Measurements from ENCODE around the gene DNAH12. TPM values are rescaled to one million over a fixed set of nuclear protein-coding genes. Genes with fewer than 3 reads are reported as not detected.

The DNAH12 gene
- polyA plus RNA-seq, 1 donor from 2014 or later = 1.8 TPM

GRCh38 chr3:57391767-57392166 is 152.4 kb downstream of the DNAH12 start:
- Histone ChIP-seq H3K4me3 (ENCODE audit: low read length) (no peak overlapping the region), H3K27me3 (ENCODE audit: insufficient read depth, low read depth, low read length) (no peaks in the 10 kb centered on the region), H4K20me1 (ENCODE audit: insufficient read depth) (no peaks in the 10 kb centered on the region), H3K36me3 (ENCODE audit: insufficient read depth, low read length) (no peaks in the 10 kb centered on the region), H3K9me3 (ENCODE audit: low read length) (no peaks in the 10 kb centered on the region), H3K9me2 (ENCODE audit: insufficient read depth, low read length) (no peaks in the 10 kb centered on the region), H3K4me2 (ENCODE audit: low read length) (no peak overlapping the region), H3K9ac (ENCODE audit: low read length) (no peak overlapping the region), H2AFZ (ENCODE audit: low read depth, low read length) (no peak overlapping the region), H3K79me2 (replicated peaks; ENCODE audit: insufficient read depth, low read length) (no peaks in the 10 kb centered on the region), H3F3A (ENCODE audit: insufficient read depth, low read length, poor library complexity, severe bottlenecking) (no peaks in the 10 kb centered on the region), H3K27ac (ENCODE audit: low read length) (no peak overlapping the region)
- TF ChIP-seq EZH2 (IDR thresholded peaks at IDR 0.05; ENCODE audit: borderline replicate concordance, insufficient read depth, low read length, poor library complexity, severe bottlenecking) (no peak), POLR2AphosphoS5 (IDR thresholded peaks at IDR 0.05) (no peak)
- TF ChIP-seq, protein P1, sequence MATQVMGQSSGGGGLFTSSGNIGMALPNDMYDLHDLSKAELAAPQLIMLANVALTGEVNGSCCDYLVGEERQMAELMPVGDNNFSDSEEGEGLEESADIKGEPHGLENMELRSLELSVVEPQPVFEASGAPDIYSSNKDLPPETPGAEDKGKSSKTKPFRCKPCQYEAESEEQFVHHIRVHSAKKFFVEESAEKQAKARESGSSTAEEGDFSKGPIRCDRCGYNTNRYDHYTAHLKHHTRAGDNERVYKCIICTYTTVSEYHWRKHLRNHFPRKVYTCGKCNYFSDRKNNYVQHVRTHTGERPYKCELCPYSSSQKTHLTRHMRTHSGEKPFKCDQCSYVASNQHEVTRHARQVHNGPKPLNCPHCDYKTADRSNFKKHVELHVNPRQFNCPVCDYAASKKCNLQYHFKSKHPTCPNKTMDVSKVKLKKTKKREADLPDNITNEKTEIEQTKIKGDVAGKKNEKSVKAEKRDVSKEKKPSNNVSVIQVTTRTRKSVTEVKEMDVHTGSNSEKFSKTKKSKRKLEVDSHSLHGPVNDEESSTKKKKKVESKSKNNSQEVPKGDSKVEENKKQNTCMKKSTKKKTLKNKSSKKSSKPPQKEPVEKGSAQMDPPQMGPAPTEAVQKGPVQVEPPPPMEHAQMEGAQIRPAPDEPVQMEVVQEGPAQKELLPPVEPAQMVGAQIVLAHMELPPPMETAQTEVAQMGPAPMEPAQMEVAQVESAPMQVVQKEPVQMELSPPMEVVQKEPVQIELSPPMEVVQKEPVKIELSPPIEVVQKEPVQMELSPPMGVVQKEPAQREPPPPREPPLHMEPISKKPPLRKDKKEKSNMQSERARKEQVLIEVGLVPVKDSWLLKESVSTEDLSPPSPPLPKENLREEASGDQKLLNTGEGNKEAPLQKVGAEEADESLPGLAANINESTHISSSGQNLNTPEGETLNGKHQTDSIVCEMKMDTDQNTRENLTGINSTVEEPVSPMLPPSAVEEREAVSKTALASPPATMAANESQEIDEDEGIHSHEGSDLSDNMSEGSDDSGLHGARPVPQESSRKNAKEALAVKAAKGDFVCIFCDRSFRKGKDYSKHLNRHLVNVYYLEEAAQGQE (IDR thresholded peaks at IDR 0.05; ENCODE audit: borderline replicate concordance) = no peak

GRCh38 chr3:57389271-57389670 is 154.9 kb downstream of the DNAH12 start:
- no peaks in the 10 kb centered on the region for H3K9me3 ChIP-seq (ENCODE audit: low read length)
- no peak overlapping the region for H3K9ac ChIP-seq (ENCODE audit: low read length)
- no peak overlapping the region for H3K4me2 ChIP-seq (ENCODE audit: low read length)
- no peaks in the 10 kb centered on the region for H4K20me1 ChIP-seq (ENCODE audit: insufficient read depth)
- no peak overlapping the region for H3K27ac ChIP-seq (ENCODE audit: low read length)
- no peak overlapping the region for H3K4me3 ChIP-seq (ENCODE audit: low read length)
- H3K9me2 ChIP-seq (ENCODE audit: insufficient read depth, low read length) = no peaks in the 10 kb centered on the region
- no peaks in the 10 kb centered on the region for H3K27me3 ChIP-seq (ENCODE audit: insufficient read depth, low read depth, low read length)
- H3K36me3 ChIP-seq (ENCODE audit: insufficient read depth, low read length) = no peaks in the 10 kb centered on the region
- H2AFZ ChIP-seq (ENCODE audit: low read depth, low read length) = no peak overlapping the region
- H3F3A ChIP-seq (ENCODE audit: insufficient read depth, low read length, poor library complexity, severe bottlenecking) = no peaks in the 10 kb centered on the region
- no peaks in the 10 kb centered on the region for H3K79me2 ChIP-seq (replicated peaks; ENCODE audit: insufficient read depth, low read length)
- TF ChIP-seq, protein P1 (IDR thresholded peaks at IDR 0.05; ENCODE audit: borderline replicate concordance) = no peak
- TF ChIP-seq POLR2AphosphoS5 (IDR thresholded peaks at IDR 0.05) (no peak), CTCF (IDR thresholded peaks at IDR 0.05; ENCODE audit: poor library complexity, severe bottlenecking) (no peak), MXI1 (conservative IDR thresholded peaks at IDR 0.05; ENCODE audit: poor library complexity, severe bottlenecking) (no peak), RAD21 (conservative IDR thresholded peaks at IDR 0.05) (no peak), TAF1 (IDR thresholded peaks at IDR 0.05; ENCODE audit: low read depth) (no peak), SMC3 (conservative IDR thresholded peaks at IDR 0.05; ENCODE audit: poor library complexity) (no peak), EZH2 (IDR thresholded peaks at IDR 0.05; ENCODE audit: borderline replicate concordance, insufficient read depth, low read length, poor library complexity, severe bottlenecking) (no peak), EP300 (conservative IDR thresholded peaks at IDR 0.05; ENCODE audit: poor library complexity, severe bottlenecking) (no peak)

Data from neural cell (in vitro differentiated cells).